HepG2 (cell line): ENCODE measurements around the gene MRPS35. TPM values are rescaled to one million over a fixed set of nuclear protein-coding genes. Genes with fewer than 3 reads are reported as not detected.

Experiments
- AGO1 ChIP-seq: fragments of 200-400 bp; formaldehyde crosslinking; IDR thresholded peaks from 2 replicates; pipeline ENCODE4 v1.6.1; 2017; ENCODE audit warnings: mild to moderate bottlenecking, low read depth, low read length, moderate library complexity; ENCODE audit not compliant: poor library complexity, severe bottlenecking
- CEBPG ChIP-seq: IDR thresholded peaks from 2 replicates; pipeline ENCODE4 v1.6.1; 2016
- GATAD2A ChIP-seq: IDR thresholded peaks from 2 replicates; pipeline ENCODE4 v1.6.1; 2016
- GFI1 ChIP-seq: sonication (generic); formaldehyde crosslinking; IDR thresholded peaks from 2 replicates; pipeline ENCODE4 v1.5.0; 2020; ENCODE audit warnings: missing genetic modification reagents, mild to moderate bottlenecking, borderline replicate concordance
- GTF3A ChIP-seq: sonication (generic); formaldehyde crosslinking; conservative IDR thresholded peaks from 2 replicates; pipeline ENCODE4 v1.4.0; 2020; ENCODE audit warnings: mild to moderate bottlenecking, missing genetic modification reagents
- KAT8 ChIP-seq: IDR thresholded peaks from 2 replicates; pipeline ENCODE4 v1.6.1; 2016; ENCODE audit warnings: missing genetic modification reagents, missing compliant biosample characterization
- MYC ChIP-seq: sonication (generic); formaldehyde crosslinking; IDR thresholded peaks from 2 replicates; pipeline ENCODE4 v1.9.0; 2021; ENCODE audit warnings: missing genetic modification reagents, borderline replicate concordance
- MYNN ChIP-seq: sonication (generic); formaldehyde crosslinking; IDR thresholded peaks from 2 replicates; pipeline ENCODE4 v1.4.0; 2020; ENCODE audit warnings: mild to moderate bottlenecking, low read depth, missing genetic modification reagents
- PHB2 ChIP-seq: fragments of 450-650 bp; IDR thresholded peaks from 2 replicates; pipeline ENCODE4 v1.6.1; 2018; ENCODE audit not compliant: partially characterized antibody
- RFX1 ChIP-seq: fragments of 450-650 bp; IDR thresholded peaks from 2 replicates; pipeline ENCODE4 v1.6.1; 2017
- SMYD3 ChIP-seq: sonication (generic); formaldehyde crosslinking; IDR thresholded peaks from 2 replicates; pipeline ENCODE4 v1.8.1; 2023; ENCODE audit warnings: mild to moderate bottlenecking, missing genetic modification reagents
- SRY ChIP-seq: sonication (generic); formaldehyde crosslinking; IDR thresholded peaks from 2 replicates; pipeline ENCODE4 v1.8.0; 2022; ENCODE audit warnings: mild to moderate bottlenecking, missing genetic modification reagents
- STAG1 ChIP-seq: sonication (generic); formaldehyde crosslinking; IDR thresholded peaks from 2 replicates; pipeline ENCODE4 v1.4.0; 2020; ENCODE audit warnings: missing genetic modification reagents
- U2AF2 ChIP-seq: fragments of 200-400 bp; formaldehyde crosslinking; IDR thresholded peaks from 2 replicates; pipeline ENCODE4 v1.6.1; 2017; ENCODE audit warnings: low read depth, mild to moderate bottlenecking, low read length
- ZKSCAN8 ChIP-seq: IDR thresholded peaks from 2 replicates; pipeline ENCODE4 v1.6.1; 2016; ENCODE audit warnings: borderline replicate concordance, missing genetic modification reagents, missing compliant biosample characterization
- ZNF264 ChIP-seq: sonication (generic); formaldehyde crosslinking; IDR thresholded peaks from 2 replicates; pipeline ENCODE4 v1.4.0; 2020; ENCODE audit warnings: missing genetic modification reagents
- ZNF30 ChIP-seq: sonication (generic); formaldehyde crosslinking; IDR thresholded peaks from 2 replicates; pipeline ENCODE4 v1.5.0; 2020; ENCODE audit warnings: mild to moderate bottlenecking, missing genetic modification reagents
- ZNF333 ChIP-seq: sonication (generic); formaldehyde crosslinking; IDR thresholded peaks from 2 replicates; pipeline ENCODE4 v1.4.0; 2020; ENCODE audit warnings: mild to moderate bottlenecking, missing genetic modification reagents, borderline replicate concordance
- ZNF558 ChIP-seq: sonication (generic); formaldehyde crosslinking; IDR thresholded peaks from 2 replicates; pipeline ENCODE4 v1.9.0; 2022; ENCODE audit warnings: mild to moderate bottlenecking, missing genetic modification reagents, borderline replicate concordance
- ZNF879 ChIP-seq: sonication (generic); formaldehyde crosslinking; IDR thresholded peaks from 2 replicates; pipeline ENCODE4 v1.8.1; 2023; ENCODE audit warnings: missing genetic modification reagents
- polyA plus RNA-seq, 8 experiments: library from polyadenylated mRNA; depleted of rRNA in 3 of 8; stranded (reverse) in 7 of 8; unstranded in 1 of 8; fragments of >200 nt; fragmentation: Illumina TruSeq in 4 of 8; extraction: Trizol in 4 of 8; gene quantifications; 2 replicates each; pipeline versions ENCODE4 v1.2.1 to v1.2.3, GENCODE V29; 2011 to 2016; ENCODE audit warnings: low read depth in 4 of 8, missing spikeins in 1 of 8, mixed read lengths in 1 of 8; ENCODE audit not compliant: insufficient read depth in 1 of 8
- total RNA-seq, 5 experiments: library from RNA; depleted of rRNA; stranded (reverse); fragments of >200 nt; fragmentation: Illumina TruSeq; extraction: Trizol; gene quantifications; 2 replicates each; pipeline ENCODE4 v1.2.3, GENCODE V29; 2016; ENCODE audit warnings: low read depth in 1 of 5
- TF ChIP-seq, protein P1 (sequence below): sonication (generic); formaldehyde crosslinking; IDR thresholded peaks from 2 replicates; pipeline ENCODE4 v1.5.0; 2020; ENCODE audit warnings: mild to moderate bottlenecking, missing genetic modification reagents
- TF ChIP-seq, protein P2 (sequence below): sonication (generic); formaldehyde crosslinking; IDR thresholded peaks from 2 replicates; pipeline ENCODE4 v1.9.0; 2022; ENCODE audit warnings: missing genetic modification reagents, mild to moderate bottlenecking, borderline replicate concordance
- TF ChIP-seq, protein P3 (sequence below): sonication (generic); formaldehyde crosslinking; IDR thresholded peaks from 2 replicates; pipeline ENCODE4 v1.4.0; 2020; ENCODE audit warnings: low read depth, missing genetic modification reagents

MRPS35 gene
- total and polyA plus RNA-seq, 2 of the 13 experiments (the other 11 are each of a cell fraction or from before 2014, with no cell fraction given) = 63.4 to 104 TPM

DNA sequence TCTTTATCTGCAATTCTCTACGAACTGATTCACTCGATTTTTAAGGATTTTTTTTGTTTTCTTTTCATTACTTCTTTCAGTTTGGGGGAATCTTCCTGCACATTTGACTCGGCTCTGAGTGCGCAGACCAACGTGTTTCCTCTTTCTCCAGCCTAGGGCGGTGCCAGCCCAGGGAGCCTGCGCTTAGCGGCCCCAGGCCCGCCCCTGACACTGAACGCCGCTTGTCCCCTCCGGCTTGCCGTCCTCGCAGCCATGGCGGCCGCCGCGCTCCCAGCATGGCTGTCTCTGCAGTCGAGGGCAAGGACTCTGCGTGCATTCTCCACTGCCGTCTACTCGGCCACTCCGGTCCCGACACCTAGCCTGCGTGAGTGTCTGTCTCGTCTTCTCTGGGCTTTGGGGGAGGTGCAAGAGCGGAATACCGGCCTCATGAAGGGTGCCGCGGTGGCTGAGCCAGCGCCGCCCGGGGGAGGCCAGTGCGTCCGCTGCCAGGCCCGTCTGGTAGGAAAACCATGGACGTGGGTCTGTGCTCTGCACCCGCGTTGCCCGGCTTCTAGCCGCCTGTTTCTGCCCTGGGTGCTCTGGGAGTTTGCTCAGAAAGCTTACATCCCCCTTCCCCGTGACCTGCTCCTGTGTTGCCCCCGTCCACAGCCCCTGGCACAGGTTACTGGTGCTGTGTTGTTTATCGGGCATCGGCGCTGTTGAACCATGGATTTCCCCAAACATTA lies at the start of gene MRPS35 (continued):
- TF ChIP-seq SMYD3 (CRISPR knock-in tag) (peak; percentile 96), KAT8 (CRISPR knock-in tag) (peak; percentile 94), ZNF333 (CRISPR knock-in tag) (peak; percentile 96), ZNF558 (CRISPR knock-in tag) (no peak; the same call in 1 of the 2 replicates), GTF3A (CRISPR knock-in tag) (no peak; the same call in 1 of the 2 replicates), ZNF30 (CRISPR knock-in tag) (peak; percentile 95), ZKSCAN8 (peak; percentile 58; the same call in 1 of the 2 replicates), STAG1 (CRISPR knock-in tag) (no peak; the same call in 1 of the 2 replicates), U2AF2 (no peak), PHB2 (no peak), SRY (CRISPR knock-in tag) (peak; percentile 94), GFI1 (CRISPR knock-in tag) (peak; percentile 58; the same call in 1 of the 2 replicates), ZNF264 (CRISPR knock-in tag) (peak; percentile 74; the same call in 1 of the 2 replicates), RFX1 (no peak), MYC (peak; percentile 98), ZNF879 (CRISPR knock-in tag) (peak; percentile 93; the same call in 1 of the 2 replicates), CEBPG (CRISPR knock-in tag) (peak; percentile 7; the same call in 1 of the 2 replicates), AGO1 (peak; percentile 62), GATAD2A (CRISPR knock-in tag) (peak; percentile 76), MYNN (CRISPR knock-in tag) (no peak; the same call in 1 of the 2 replicates)
- TF ChIP-seq, protein P1, sequence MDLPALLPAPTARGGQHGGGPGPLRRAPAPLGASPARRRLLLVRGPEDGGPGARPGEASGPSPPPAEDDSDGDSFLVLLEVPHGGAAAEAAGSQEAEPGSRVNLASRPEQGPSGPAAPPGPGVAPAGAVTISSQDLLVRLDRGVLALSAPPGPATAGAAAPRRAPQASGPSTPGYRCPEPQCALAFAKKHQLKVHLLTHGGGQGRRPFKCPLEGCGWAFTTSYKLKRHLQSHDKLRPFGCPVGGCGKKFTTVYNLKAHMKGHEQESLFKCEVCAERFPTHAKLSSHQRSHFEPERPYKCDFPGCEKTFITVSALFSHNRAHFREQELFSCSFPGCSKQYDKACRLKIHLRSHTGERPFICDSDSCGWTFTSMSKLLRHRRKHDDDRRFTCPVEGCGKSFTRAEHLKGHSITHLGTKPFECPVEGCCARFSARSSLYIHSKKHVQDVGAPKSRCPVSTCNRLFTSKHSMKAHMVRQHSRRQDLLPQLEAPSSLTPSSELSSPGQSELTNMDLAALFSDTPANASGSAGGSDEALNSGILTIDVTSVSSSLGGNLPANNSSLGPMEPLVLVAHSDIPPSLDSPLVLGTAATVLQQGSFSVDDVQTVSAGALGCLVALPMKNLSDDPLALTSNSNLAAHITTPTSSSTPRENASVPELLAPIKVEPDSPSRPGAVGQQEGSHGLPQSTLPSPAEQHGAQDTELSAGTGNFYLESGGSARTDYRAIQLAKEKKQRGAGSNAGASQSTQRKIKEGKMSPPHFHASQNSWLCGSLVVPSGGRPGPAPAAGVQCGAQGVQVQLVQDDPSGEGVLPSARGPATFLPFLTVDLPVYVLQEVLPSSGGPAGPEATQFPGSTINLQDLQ = peak; percentile 24; the same call in 1 of the 2 replicates
- TF ChIP-seq, protein P2, sequence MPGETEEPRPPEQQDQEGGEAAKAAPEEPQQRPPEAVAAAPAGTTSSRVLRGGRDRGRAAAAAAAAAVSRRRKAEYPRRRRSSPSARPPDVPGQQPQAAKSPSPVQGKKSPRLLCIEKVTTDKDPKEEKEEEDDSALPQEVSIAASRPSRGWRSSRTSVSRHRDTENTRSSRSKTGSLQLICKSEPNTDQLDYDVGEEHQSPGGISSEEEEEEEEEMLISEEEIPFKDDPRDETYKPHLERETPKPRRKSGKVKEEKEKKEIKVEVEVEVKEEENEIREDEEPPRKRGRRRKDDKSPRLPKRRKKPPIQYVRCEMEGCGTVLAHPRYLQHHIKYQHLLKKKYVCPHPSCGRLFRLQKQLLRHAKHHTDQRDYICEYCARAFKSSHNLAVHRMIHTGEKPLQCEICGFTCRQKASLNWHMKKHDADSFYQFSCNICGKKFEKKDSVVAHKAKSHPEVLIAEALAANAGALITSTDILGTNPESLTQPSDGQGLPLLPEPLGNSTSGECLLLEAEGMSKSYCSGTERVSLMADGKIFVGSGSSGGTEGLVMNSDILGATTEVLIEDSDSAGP (CRISPR knock-in tag) = peak; percentile 93; the same call in 1 of the 2 replicates
- TF ChIP-seq, protein P3, sequence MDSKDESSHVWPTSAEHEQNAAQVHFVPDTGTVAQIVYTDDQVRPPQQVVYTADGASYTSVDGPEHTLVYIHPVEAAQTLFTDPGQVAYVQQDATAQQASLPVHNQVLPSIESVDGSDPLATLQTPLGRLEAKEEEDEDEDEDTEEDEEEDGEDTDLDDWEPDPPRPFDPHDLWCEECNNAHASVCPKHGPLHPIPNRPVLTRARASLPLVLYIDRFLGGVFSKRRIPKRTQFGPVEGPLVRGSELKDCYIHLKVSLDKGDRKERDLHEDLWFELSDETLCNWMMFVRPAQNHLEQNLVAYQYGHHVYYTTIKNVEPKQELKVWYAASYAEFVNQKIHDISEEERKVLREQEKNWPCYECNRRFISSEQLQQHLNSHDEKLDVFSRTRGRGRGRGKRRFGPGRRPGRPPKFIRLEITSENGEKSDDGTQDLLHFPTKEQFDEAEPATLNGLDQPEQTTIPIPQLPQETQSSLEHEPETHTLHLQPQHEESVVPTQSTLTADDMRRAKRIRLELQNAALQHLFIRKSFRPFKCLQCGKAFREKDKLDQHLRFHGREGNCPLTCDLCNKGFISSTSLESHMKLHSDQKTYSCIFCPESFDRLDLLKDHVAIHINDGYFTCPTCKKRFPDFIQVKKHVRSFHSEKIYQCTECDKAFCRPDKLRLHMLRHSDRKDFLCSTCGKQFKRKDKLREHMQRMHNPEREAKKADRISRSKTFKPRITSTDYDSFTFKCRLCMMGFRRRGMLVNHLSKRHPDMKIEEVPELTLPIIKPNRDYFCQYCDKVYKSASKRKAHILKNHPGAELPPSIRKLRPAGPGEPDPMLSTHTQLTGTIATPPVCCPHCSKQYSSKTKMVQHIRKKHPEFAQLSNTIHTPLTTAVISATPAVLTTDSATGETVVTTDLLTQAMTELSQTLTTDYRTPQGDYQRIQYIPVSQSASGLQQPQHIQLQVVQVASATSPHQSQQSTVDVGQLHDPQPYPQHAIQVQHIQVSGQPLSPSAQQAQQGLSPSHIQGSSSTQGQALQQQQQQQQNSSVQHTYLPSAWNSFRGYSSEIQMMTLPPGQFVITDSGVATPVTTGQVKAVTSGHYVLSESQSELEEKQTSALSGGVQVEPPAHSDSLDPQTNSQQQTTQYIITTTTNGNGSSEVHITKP (CRISPR knock-in tag) = no peak
